ENCODE measurements around the gene DOCK4. TPM values are rescaled to one million over a fixed set of nuclear protein-coding genes. Genes with fewer than 3 reads are reported as not detected.

Gene DOCK4
- total RNA-seq, 1 experiment from 2014 or later = 31.4 TPM

GRCh38 chr7:111815354-111815753 is 390.8 kb downstream of the DOCK4 start:
- intact Hi-C loops (cut with micrococcal nuclease) = no loop called here
- ChIA-PET CTCF (interaction anchor here (1.7 kb wide), 1 partner anchor 39 kb away, joined by 4 read pairs; no protein-coding TSS in a partner anchor), POLR2A (no interaction called here)
- Mint-ChIP-seq H3K4me3 (ENCODE audit: unreplicated experiment) (no peak overlapping the region), H3K36me3 (ENCODE audit: insufficient read depth, unreplicated experiment) (no peaks in the 10 kb centered on the region), H3K27ac (ENCODE audit: low read depth, unreplicated experiment) (no peak overlapping the region), H3K4me1 (ENCODE audit: insufficient read depth, unreplicated experiment) (no peaks in the 10 kb centered on the region), H3K9me3 (ENCODE audit: unreplicated experiment) (no peaks in the 10 kb centered on the region), H3K27me3 (ENCODE audit: insufficient read depth, unreplicated experiment) (no peaks in the 10 kb centered on the region)
- no peak for TF ChIP-seq CTCF (IDR thresholded peaks at IDR 0.05; ENCODE audit: unreplicated experiment)
- no TSS peak for BruUV-seq (replicated peaks)
- DNase-seq (ENCODE audit: unreplicated experiment) = no peak

GRCh38 chr7:111813306-111813705 is 392.9 kb downstream of the DOCK4 start:
- ChIA-PET POLR2A (interaction anchor here (0.6 to 0.7 kb wide), 2 partner anchors 10 to 61 kb away, joined by 4 read pairs; no protein-coding TSS in a partner anchor), CTCF (interaction anchor here (1.0 to 1.4 kb wide), 2 partner anchors 42 to 43 kb away, joined by 3 to 4 read pairs; no protein-coding TSS in a partner anchor)
- H3K27ac Mint-ChIP-seq (ENCODE audit: low read depth, unreplicated experiment) = no peak overlapping the region
- intact Hi-C loops (cut with micrococcal nuclease) = no loop called here
- no peaks in the 10 kb centered on the region for H3K27me3 Mint-ChIP-seq (ENCODE audit: insufficient read depth, unreplicated experiment)
- no TSS peak for BruUV-seq (replicated peaks)
- DNase-seq (ENCODE audit: unreplicated experiment) = no peak
- TF ChIP-seq CTCF (IDR thresholded peaks at IDR 0.05; ENCODE audit: unreplicated experiment) = no peak
- H3K9me3 Mint-ChIP-seq (ENCODE audit: unreplicated experiment) = no peaks in the 10 kb centered on the region
- H3K4me1 Mint-ChIP-seq (ENCODE audit: insufficient read depth, unreplicated experiment) = no peaks in the 10 kb centered on the region
- H3K4me3 Mint-ChIP-seq (ENCODE audit: unreplicated experiment) = no peak overlapping the region
- H3K36me3 Mint-ChIP-seq (ENCODE audit: insufficient read depth, unreplicated experiment) = peaks cover 11% of the 10 kb centered on the region

GRCh38 chr7:111806232-111806631 is 400.0 kb downstream of the DOCK4 start:
- CTCF ChIA-PET = interaction anchor here (0.6 to 2.5 kb wide), 4 partner anchors 17 to 318 kb away, joined by 3 to 10 read pairs (median 4); no protein-coding TSS in a partner anchor
- TF ChIP-seq CTCF (IDR thresholded peaks at IDR 0.05; ENCODE audit: unreplicated experiment) = no peak
- Mint-ChIP-seq H3K27ac (ENCODE audit: low read depth, unreplicated experiment) (no peak overlapping the region), H3K9me3 (ENCODE audit: unreplicated experiment) (peaks cover 9% of the 10 kb centered on the region), H3K27me3 (ENCODE audit: insufficient read depth, unreplicated experiment) (no peaks in the 10 kb centered on the region), H3K36me3 (ENCODE audit: insufficient read depth, unreplicated experiment) (peaks cover 11% of the 10 kb centered on the region), H3K4me1 (ENCODE audit: insufficient read depth, unreplicated experiment) (peaks cover 8% of the 10 kb centered on the region), H3K4me3 (ENCODE audit: unreplicated experiment) (no peak overlapping the region)
- DNase-seq (ENCODE audit: unreplicated experiment) = no peak
- intact Hi-C loops (cut with micrococcal nuclease) = no loop called here
- POLR2A ChIA-PET = interaction anchor here (0.8 kb wide), 1 partner anchor 51 kb away, joined by 4 read pairs; no protein-coding TSS in a partner anchor
- no TSS peak for BruUV-seq (replicated peaks)

- intact Hi-C loops (cut with micrococcal nuclease) = no loop called here
- no TSS peak for BruUV-seq (replicated peaks)
- no peaks in the 10 kb centered on the region for H3K27me3 Mint-ChIP-seq (ENCODE audit: insufficient read depth, unreplicated experiment)
- ChIA-PET CTCF (interaction anchor here (0.6 to 1.8 kb wide), 5 partner anchors 11 to 550 kb away, joined by 3 to 8 read pairs (median 4); no protein-coding TSS in a partner anchor), POLR2A (interaction anchor here (1.8 kb wide), 1 partner anchor 13 kb away, joined by 3 read pairs; no protein-coding TSS in a partner anchor)
- peaks cover 8% of the 10 kb centered on the region for H3K4me1 Mint-ChIP-seq (ENCODE audit: insufficient read depth, unreplicated experiment)
- no peaks in the 10 kb centered on the region for H3K36me3 Mint-ChIP-seq (ENCODE audit: insufficient read depth, unreplicated experiment)
- H3K9me3 Mint-ChIP-seq (ENCODE audit: unreplicated experiment) = peaks cover 9% of the 10 kb centered on the region
- DNase-seq (ENCODE audit: unreplicated experiment) = no peak
- no peak overlapping the region for H3K4me3 Mint-ChIP-seq (ENCODE audit: unreplicated experiment)
- TF ChIP-seq CTCF (IDR thresholded peaks at IDR 0.05; ENCODE audit: unreplicated experiment) = no peak
- no peak overlapping the region for H3K27ac Mint-ChIP-seq (ENCODE audit: low read depth, unreplicated experiment)
Measured at GRCh38 chr7:111803015-111803758, 403.0 kb downstream of the DOCK4 start.

All from MCF 10A (cell line).